ENCODE data around the gene HSD11B2.

- TF ChIP-seq EP300 (IDR thresholded peaks at IDR 0.05) (no peak), CTCF (IDR thresholded peaks at IDR 0.05) (no peak)
These were observed 55.9 kb downstream of the HSD11B2 start for GRCh38 chr16:67486805-67487204.

Data from tibial nerve (tissue), 4 donors.